Stimulated activated CD4-positive, alpha-beta T cell treated with anti-CD3 and anti-CD28 coated beads, Interleukin-15, amount 100 ng/mL, for 48 hours (primary cell): ENCODE data around the gene PURA.

Experiments used
- DNase-seq, 2 donors: peaks; one replicate each; pipeline ENCODE4 v3.0.0-alpha.2; 2020; ENCODE audit warnings: low read depth in 2 of 2

PURA gene

GRCh38 chr5:140159014-140159927, 45.4 kb downstream of the PURA start:
- no peak for DNase-seq

GRCh38 chr5:140162275-140162674, 48.4 kb downstream of the PURA start:
- no peak for DNase-seq

GRCh38 chr5:140162781-140163180, 48.9 kb downstream of the PURA start:
- DNase-seq, result no peak

- no peak for DNase-seq
These were observed 51.4 kb downstream of the PURA start for GRCh38 chr5:140165101-140165922.

GRCh38 chr5:140165923-140166270, 52.0 kb downstream of the PURA start:
- no peak for DNase-seq

GRCh38 chr5:140166911-140167310, 53.0 kb downstream of the PURA start:
- no peak for DNase-seq

- DNase-seq, result no peak
These were observed 54.5 kb downstream of the PURA start for GRCh38 chr5:140168371-140168770.

- no peak for DNase-seq
These were observed 55.5 kb downstream of the PURA start for GRCh38 chr5:140169410-140169809.

- DNase-seq, result no peak
These were observed 58.6 kb downstream of the PURA start for GRCh38 chr5:140172483-140172882.

- DNase-seq, result no peak
These were observed 60.1 kb downstream of the PURA start for GRCh38 chr5:140174014-140174413.

GRCh38 chr5:140174465-140175366, 60.8 kb downstream of the PURA start, which contains the start of gene CYSTM1:
CYSTM1 (plus strand) TSS chr5:140175188; CDS start chr5:140194466, 19,278 bp downstream.
- peak; percentile 89 to 93 for DNase-seq
